ENCODE results near the gene STKLD1.
"Not testable (repeated sequence)": the region's sequence is repeated elsewhere in the genome, so short reads cannot be mapped to it uniquely, and the experiment has no call there.

STKLD1 gene

DNA sequence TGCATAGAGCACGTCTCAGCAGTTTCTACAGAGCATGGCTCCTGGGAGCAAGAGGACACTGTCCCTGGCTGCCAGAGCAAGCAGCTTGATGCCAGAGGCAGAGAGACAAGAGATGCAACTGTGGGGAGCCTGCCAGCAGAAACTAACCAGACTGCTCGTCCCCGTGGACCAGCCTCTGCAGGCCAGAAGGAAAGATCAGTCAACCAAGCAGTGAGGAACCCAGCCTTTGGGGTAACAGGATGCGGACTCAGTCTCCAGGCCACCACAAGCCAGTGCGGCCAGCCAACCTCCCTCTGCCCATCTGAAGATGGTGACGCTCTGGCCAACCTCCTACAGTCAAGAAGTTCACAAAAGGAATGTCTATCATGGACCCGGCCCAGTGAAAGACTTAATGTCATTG, 4.0 kb upstream of the STKLD1 start:
- H3K4me3 ChIP-seq (ENCODE audit: low read depth, low read length), result no peak overlapping the region
- TF ChIP-seq CTCF (IDR thresholded peaks at IDR 0.05; ENCODE audit: low read depth, low read length), result no peak

DNA sequence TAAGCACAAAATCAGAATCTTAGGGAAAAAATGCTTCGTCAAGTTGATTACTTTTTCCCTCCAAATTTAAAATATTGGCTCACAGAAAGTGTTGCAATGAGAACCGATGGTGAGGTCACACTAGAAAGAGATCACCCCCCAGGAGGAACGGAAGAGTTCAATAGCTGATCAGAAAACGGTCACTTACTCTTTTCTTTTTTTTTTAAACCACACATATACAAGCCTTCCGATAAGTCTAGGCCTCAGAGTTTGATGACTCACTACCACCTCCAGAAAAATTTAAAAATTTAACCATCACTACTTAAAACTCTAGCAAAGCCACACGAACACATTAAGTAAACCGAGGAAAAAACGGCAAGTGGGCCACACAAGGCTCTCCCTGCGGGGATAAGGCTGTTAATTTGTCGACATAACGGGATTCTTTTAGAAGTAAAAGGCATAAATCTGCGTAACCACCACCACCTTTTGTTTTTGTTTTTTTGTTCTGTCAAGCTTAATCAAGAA, 1.5 kb upstream of the STKLD1 start:
- TF ChIP-seq CTCF (IDR thresholded peaks at IDR 0.05; ENCODE audit: low read depth, low read length), result no peak
- peak overlapping the region; percentile 82 for H3K4me3 ChIP-seq (ENCODE audit: low read depth, low read length)

DNA sequence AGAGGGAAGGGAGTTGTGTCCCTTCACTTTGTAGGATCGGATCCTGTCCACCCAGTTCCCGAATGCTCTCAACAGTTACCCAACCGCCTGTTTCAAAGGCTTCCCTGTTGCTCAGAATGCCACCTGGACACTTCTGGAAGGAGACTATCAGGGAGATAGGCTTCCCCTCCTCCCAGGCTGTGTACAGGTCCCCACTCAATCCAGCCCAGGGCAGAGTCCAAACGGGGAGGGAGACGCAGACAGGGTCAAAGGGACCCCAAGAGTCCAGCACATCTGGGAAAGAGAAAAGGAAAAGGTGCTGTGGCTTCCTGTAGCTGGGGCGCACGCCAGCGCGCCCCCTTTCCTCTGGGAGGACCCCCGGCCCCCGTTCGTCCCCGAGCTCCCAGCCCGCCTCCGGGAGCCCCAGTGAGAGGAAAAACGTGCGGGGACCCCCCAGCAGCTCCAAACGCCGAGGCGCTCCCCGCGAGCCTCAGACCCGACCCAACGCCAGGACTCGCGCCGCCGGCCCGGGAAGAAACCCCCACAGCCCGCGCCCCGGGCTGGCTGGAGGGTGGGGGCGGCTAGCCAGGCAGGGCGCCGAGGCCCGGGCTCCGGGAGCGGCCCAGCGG, 946 bp upstream of the STKLD1 start:
- TF ChIP-seq CTCF (IDR thresholded peaks at IDR 0.05; ENCODE audit: low read depth, low read length), result no peak
- peak overlapping the region; percentile 82 for H3K4me3 ChIP-seq (ENCODE audit: low read depth, low read length)

GRCh38 chr9:133377280-133377679, 1.1 kb downstream of the STKLD1 start:
- not testable (repeated sequence) for H3K4me3 ChIP-seq (ENCODE audit: low read depth, low read length)

GRCh38 chr9:133377721-133378216, 1.6 kb downstream of the STKLD1 start:
- no peak overlapping the region for H3K4me3 ChIP-seq (ENCODE audit: low read depth, low read length)
- no peak for TF ChIP-seq CTCF (IDR thresholded peaks at IDR 0.05; ENCODE audit: low read depth, low read length)

DNA sequence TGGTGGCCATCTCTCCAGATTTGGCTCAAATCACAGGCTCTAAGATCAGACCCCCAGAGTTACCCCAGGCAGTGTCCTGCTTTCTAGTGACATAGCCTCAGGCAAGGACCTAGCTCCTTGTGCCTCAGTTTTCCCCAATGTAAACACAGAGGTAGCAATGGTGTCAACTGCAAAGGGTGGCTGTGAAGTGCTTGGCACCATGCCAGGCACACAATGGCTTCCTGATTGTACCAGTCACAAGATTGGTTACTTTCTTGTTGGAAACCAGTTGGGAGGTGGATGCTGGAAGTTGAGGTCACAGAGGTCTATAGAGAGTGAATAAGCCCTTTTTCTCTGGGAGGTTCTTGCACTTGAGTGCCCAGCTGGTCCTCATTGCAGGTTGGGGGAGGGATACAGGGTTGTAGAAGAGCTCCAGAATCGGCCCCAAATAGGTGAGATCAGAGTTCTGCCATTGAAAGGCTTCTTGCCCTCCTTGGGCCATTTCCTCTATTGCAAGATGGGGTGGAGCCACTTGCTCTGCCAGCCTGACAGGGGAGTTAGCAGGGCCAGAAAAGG, 2.3 kb downstream of the STKLD1 start:
- no peak for TF ChIP-seq CTCF (IDR thresholded peaks at IDR 0.05; ENCODE audit: low read depth, low read length)
- H3K4me3 ChIP-seq (ENCODE audit: low read depth, low read length), result no peak overlapping the region

DNA sequence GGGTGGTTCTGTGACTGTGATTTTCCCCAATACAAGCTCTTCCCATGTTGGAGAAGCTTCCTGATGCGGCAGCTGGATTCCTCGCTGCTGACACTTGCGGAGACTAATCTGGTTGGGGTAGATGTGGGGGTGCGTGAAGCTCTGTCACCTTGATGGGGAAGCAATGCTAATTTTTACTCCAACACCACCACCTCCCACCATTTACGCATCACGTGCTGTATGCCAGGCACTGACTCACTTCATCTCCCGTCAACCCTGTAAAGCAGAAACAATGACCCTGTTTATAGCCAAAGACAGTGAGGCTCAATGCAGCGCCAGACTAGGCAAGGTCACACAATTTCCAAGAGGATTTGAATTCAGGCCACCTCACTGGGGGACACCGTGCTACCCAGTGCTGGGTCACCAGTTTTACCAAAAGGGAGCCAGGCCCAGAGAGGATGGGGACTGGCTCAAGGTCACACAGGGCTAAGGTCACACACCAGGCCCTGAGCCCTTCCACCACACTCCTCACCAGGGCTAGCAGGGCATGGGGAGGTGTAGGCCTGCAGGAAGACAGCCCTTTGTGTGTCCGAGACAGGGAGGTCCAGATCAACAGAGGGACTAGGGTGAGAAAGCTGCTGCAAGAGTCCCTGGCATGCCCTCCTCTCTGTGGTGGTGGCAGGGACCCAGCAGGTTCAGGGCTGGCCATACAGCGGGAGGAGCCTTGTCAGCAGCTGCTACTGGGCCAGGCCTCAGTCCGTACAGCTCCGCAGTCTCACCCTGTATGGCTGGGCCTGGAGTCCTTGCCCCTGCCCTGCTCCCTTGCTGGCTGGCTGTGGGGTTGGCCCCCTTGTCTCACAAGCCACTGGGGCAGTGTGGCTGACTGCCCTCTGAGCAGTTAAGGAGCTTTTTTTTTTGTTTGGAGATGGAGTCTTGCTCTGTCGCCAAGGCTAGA, 3.3 kb downstream of the STKLD1 start:
- no peak for TF ChIP-seq CTCF (IDR thresholded peaks at IDR 0.05; ENCODE audit: low read depth, low read length)
- no peak overlapping the region for H3K4me3 ChIP-seq (ENCODE audit: low read depth, low read length)
